Glutamatergic neuron (in vitro differentiated cells): Measurements from ENCODE around the gene MYLK2. TPM values are rescaled to one million over a fixed set of nuclear protein-coding genes. Genes with fewer than 3 reads are reported as not detected.

Experiments
- DNase-seq: peaks from one replicate; pipeline ENCODE4 v3.0.0; 2022
- H3K27ac Mint-ChIP-seq: one replicate; pipeline ENCODE4 v1.8.0; 2020; ENCODE audit warnings: mild to moderate bottlenecking, mixed read lengths, inconsistent platforms; ENCODE audit not compliant: unreplicated experiment
- H3K27me3 Mint-ChIP-seq: one replicate; pipeline ENCODE4 v1.8.0; 2020; ENCODE audit warnings: mild to moderate bottlenecking, moderate library complexity, mixed read lengths, inconsistent platforms; ENCODE audit not compliant: unreplicated experiment
- H3K36me3 Mint-ChIP-seq: one replicate; pipeline ENCODE4 v1.8.0; 2020; ENCODE audit warnings: mild to moderate bottlenecking, mixed read lengths, inconsistent platforms; ENCODE audit not compliant: unreplicated experiment
- H3K4me1 Mint-ChIP-seq: one replicate; pipeline ENCODE4 v1.8.0; 2020; ENCODE audit warnings: mild to moderate bottlenecking, low read depth, mixed read lengths, inconsistent platforms; ENCODE audit not compliant: unreplicated experiment
- H3K4me3 Mint-ChIP-seq: one replicate; pipeline ENCODE4 v1.8.0; 2020; ENCODE audit warnings: mild to moderate bottlenecking, mixed read lengths, inconsistent platforms; ENCODE audit not compliant: unreplicated experiment
- H3K9me3 Mint-ChIP-seq: one replicate; pipeline ENCODE4 v1.8.0; 2020; ENCODE audit warnings: mild to moderate bottlenecking, moderate library complexity, mixed read lengths, inconsistent platforms; ENCODE audit not compliant: unreplicated experiment
- total RNA-seq: library from RNA; stranded (reverse); fragmentation: NEBNext Ultra II Directional; extraction: Animal tissue kit (Norgen Biotek cat#: 25700); gene quantifications from one replicate; pipeline ENCODE4 v1.2.1, GENCODE V29; 2021; ENCODE audit not compliant: unreplicated experiment
- TF ChIP-seq, protein P1 (sequence below): fragments of 200-600 bp; sonication (generic); IDR thresholded peaks from one replicate; pipeline ENCODE4 v1.5.0; 2021; ENCODE audit not compliant: partially characterized antibody, unreplicated experiment

Gene MYLK2
- total RNA-seq, 1 donor from 2014 or later = 0.69 TPM

DNA sequence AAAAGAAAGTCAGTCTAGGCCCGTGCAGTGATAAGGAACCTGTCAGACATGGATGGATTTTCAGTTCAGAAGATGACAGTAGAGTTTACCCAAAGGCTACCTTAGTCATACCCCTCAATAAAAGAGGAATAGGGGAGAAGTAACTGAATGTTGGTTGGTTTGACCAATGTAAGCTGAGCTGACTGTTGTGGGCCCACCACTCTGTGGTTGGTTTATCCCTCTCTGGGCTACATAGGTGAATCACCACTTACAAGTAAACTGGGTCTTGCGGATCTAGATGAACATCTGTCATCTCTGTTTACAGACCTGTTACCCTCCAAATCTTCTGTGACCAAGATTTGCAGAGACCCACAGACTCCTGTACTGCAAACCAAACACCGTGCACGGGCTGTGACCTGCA, 37.2 kb upstream of the MYLK2 start:
- no peak for DNase-seq
- TF ChIP-seq, protein P1, sequence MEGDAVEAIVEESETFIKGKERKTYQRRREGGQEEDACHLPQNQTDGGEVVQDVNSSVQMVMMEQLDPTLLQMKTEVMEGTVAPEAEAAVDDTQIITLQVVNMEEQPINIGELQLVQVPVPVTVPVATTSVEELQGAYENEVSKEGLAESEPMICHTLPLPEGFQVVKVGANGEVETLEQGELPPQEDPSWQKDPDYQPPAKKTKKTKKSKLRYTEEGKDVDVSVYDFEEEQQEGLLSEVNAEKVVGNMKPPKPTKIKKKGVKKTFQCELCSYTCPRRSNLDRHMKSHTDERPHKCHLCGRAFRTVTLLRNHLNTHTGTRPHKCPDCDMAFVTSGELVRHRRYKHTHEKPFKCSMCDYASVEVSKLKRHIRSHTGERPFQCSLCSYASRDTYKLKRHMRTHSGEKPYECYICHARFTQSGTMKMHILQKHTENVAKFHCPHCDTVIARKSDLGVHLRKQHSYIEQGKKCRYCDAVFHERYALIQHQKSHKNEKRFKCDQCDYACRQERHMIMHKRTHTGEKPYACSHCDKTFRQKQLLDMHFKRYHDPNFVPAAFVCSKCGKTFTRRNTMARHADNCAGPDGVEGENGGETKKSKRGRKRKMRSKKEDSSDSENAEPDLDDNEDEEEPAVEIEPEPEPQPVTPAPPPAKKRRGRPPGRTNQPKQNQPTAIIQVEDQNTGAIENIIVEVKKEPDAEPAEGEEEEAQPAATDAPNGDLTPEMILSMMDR = no peak
- Mint-ChIP-seq H3K27me3 (no peaks in the 10 kb centered on the region), H3K4me3 (no peak overlapping the region), H3K4me1 (no peaks in the 10 kb centered on the region), H3K9me3 (no peaks in the 10 kb centered on the region), H3K36me3 (no peaks in the 10 kb centered on the region), H3K27ac (no peak overlapping the region)

DNA sequence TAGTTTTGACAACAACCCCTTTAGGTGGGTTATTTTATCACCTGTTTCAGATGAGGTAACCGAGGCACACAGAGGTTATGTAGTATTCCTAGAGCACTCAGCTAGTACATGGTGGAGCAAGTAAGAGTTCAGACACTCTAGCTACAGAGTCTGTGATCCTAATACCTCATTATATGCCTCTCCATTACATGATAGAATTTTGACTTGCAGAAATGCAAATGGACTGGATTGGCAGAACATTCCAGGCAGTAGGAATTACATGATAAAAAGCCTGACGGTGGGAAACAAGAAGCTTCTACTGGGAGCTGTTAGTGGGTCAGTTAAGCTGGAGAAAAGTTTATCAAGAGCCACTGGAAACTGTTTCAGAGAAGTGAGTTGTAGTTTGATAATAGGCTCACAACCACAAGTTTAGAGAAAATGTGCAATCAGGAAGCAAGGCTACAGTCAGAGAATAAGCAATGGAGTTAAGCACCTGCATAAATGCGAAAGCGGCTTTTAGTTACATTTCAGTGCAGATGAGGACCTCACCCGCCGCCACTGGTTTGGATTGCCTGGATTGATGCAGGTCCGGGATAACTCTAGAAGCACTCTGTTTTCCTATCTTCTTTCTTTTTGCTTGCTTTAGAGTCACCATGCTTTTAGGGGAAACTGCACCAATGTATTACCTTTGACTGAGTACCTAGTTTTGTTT, 34.7 kb upstream of the MYLK2 start:
- no peaks in the 10 kb centered on the region for H3K4me1 Mint-ChIP-seq
- H3K27me3 Mint-ChIP-seq = no peaks in the 10 kb centered on the region
- H3K4me3 Mint-ChIP-seq = no peak overlapping the region
- TF ChIP-seq, protein P1 = no peak
- DNase-seq = no peak
- H3K27ac Mint-ChIP-seq = no peak overlapping the region
- no peaks in the 10 kb centered on the region for H3K36me3 Mint-ChIP-seq
- no peaks in the 10 kb centered on the region for H3K9me3 Mint-ChIP-seq

DNA sequence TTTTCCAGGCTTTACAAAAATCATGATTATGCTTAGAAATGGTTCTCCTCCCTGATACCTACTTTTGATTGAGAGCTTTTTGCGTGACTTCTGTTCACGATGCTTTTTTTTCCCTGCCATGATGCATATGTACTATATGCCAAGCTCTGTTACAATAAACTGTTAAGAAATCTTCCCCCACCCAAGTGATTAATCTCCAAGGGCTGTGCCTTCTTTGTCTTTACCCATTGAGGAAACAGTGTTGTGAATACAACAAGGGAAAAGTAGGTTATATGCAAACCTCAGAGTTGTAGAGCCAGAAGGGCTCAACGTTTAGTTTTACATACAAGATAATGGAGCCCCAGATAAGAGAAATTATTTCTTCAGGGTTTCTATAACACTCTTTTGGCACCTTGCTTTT, 34.1 kb upstream of the MYLK2 start:
- no peak for DNase-seq
- Mint-ChIP-seq H3K27me3 (no peaks in the 10 kb centered on the region), H3K4me3 (no peak overlapping the region), H3K4me1 (no peaks in the 10 kb centered on the region), H3K36me3 (no peaks in the 10 kb centered on the region), H3K27ac (no peak overlapping the region), H3K9me3 (no peaks in the 10 kb centered on the region)
- TF ChIP-seq, protein P1 = no peak

DNA sequence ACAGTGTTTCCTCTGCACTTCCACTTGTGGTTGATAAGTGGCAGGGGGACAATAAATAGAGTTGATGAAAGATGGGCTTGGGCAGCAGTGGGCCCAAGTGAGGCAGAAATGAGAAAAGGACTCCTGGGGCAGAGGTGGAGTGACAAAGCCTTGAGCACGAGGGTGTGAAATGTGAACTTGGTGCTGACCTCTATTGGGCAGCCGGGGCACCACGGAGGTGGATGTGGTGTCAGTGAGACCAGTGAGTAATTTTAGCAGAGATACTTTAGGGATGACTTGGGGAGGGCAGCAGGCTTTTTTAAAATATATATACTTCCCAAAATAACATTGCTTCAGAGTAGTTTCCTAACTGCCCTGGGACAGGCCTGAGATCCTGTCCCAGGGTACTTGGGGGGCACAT, 30.6 kb upstream of the MYLK2 start:
- peak; percentile 54 for DNase-seq
- Mint-ChIP-seq H3K9me3 (no peaks in the 10 kb centered on the region), H3K4me3 (no peak overlapping the region), H3K27me3 (no peaks in the 10 kb centered on the region), H3K27ac (no peak overlapping the region), H3K36me3 (no peaks in the 10 kb centered on the region), H3K4me1 (no peaks in the 10 kb centered on the region)
- TF ChIP-seq, protein P1 = peak; percentile 24

DNA sequence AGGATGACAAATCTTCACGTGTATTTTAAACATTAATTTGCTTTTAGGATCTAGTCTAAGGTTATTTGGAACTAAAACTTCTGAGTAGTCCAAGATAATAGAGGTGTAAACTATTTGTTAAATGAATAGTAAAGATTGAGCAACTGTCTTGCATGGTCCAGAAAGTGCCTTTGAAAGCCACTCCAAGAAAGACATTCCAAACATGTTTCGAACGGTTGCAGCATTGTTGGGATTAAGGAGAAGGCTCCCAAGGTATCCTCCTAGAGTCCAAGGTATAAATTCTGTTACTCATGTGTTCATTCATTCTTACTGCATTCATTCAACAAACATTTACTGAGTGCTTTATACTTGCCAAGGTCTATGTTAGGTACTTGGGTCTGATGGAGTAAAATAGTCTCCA, 28.8 kb upstream of the MYLK2 start:
- Mint-ChIP-seq H3K27ac (no peak overlapping the region), H3K4me3 (no peak overlapping the region), H3K9me3 (no peaks in the 10 kb centered on the region), H3K27me3 (no peaks in the 10 kb centered on the region), H3K4me1 (no peaks in the 10 kb centered on the region), H3K36me3 (peaks cover 3% of the 10 kb centered on the region)
- TF ChIP-seq, protein P1 = no peak
- DNase-seq = no peak
